ENCODE data around the gene WDFY3. TPM values are rescaled to one million over a fixed set of nuclear protein-coding genes. Genes with fewer than 3 reads are reported as not detected.

WDFY3 gene
- total RNA-seq, 1 experiment from 2014 or later: 39.9 TPM

GRCh38 chr4:84916227-84916626 is 50.3 kb downstream of the WDFY3 start:
- no TSS peak for BruUV-seq (replicated peaks)

More at GRCh38 chr4:84916227-84916626, 50.3 kb downstream of the WDFY3 start:
- DNase-seq (ENCODE audit: low read depth, low spot score) (no peak), ATAC-seq (no peak)
- ChIA-PET CTCF (no interaction called here), POLR2A (no interaction called here), RAD21 (ENCODE audit: low non-redundant PET in 1 of 2, low total read pairs in 2 of 2, uncharacterized antibody in 2 of 2, unreplicated experiment in 2 of 2) (no interaction called here)
- no peaks in the 10 kb centered on the region for H4K20me1 ChIP-seq (ENCODE audit: insufficient read depth)
- H3K9me2 ChIP-seq (ENCODE audit: insufficient read depth): no peaks in the 10 kb centered on the region
- no peaks in the 10 kb centered on the region for H3K9me3 ChIP-seq (ENCODE audit: control insufficient read depth in 1 of 2, insufficient read depth in 1 of 2, low read depth in 1 of 2, low read length in 2 of 2)
- no peak for TF ChIP-seq ZNF274 (IDR thresholded peaks at IDR 0.05; ENCODE audit: low read depth, low read length)
- TF ChIP-seq MAX (IDR thresholded peaks at IDR 0.05): no peak
- no peak for TF ChIP-seq SRF (IDR thresholded peaks at IDR 0.05; ENCODE audit: low read depth)
- no peak for TF ChIP-seq TCF7L2 (IDR thresholded peaks at IDR 0.05; ENCODE audit: borderline replicate concordance, extremely low read depth, insufficient read depth, insufficient read length)
- TF ChIP-seq ELF1 (IDR thresholded peaks at IDR 0.05; ENCODE audit: borderline replicate concordance, low read depth): no peak
- TF ChIP-seq EZH2phosphoT487 (IDR thresholded peaks at IDR 0.05; ENCODE audit: borderline replicate concordance): no peak
- no peak for TF ChIP-seq SIN3A (IDR thresholded peaks at IDR 0.05; ENCODE audit: low read depth)
- no peak for TF ChIP-seq JUND (IDR thresholded peaks at IDR 0.05)
- no peak for TF ChIP-seq YY1 (IDR thresholded peaks at IDR 0.05; ENCODE audit: extremely low read depth, insufficient replicate concordance, low read depth, low read length)
- no peak for TF ChIP-seq CBX3 (IDR thresholded peaks at IDR 0.05; ENCODE audit: low read depth)
- TF ChIP-seq RAD21 (IDR thresholded peaks at IDR 0.05; ENCODE audit: low read depth): no peak
- TF ChIP-seq EZH2 (IDR thresholded peaks at IDR 0.05): no peak
- TF ChIP-seq POLR2AphosphoS5 (IDR thresholded peaks at IDR 0.05; ENCODE audit: low read depth, low read length): no peak
- no peak for TF ChIP-seq CTCF (IDR thresholded peaks at IDR 0.05 in 2 of 3, conservative IDR thresholded peaks at IDR 0.05 in 1 of 3; ENCODE audit: borderline replicate concordance in 1 of 3, insufficient read depth in 1 of 3, low read depth in 2 of 3, low read length in 2 of 3)
- TF ChIP-seq CEBPB (IDR thresholded peaks at IDR 0.05; ENCODE audit: low read depth): no peak
- TF ChIP-seq ZBTB33 (IDR thresholded peaks at IDR 0.05; ENCODE audit: extremely low read depth, insufficient replicate concordance, low read length): no peak
- no peak for TF ChIP-seq POLR2A (IDR thresholded peaks at IDR 0.05; ENCODE audit: borderline replicate concordance, extremely low read depth, insufficient read depth, insufficient read length)
- TF ChIP-seq REST (IDR thresholded peaks at IDR 0.05; ENCODE audit: low read depth): no peak
- no peak for TF ChIP-seq ZFX (IDR thresholded peaks at IDR 0.05)
- no peaks in the 10 kb centered on the region for H3K36me3 ChIP-seq (ENCODE audit: control insufficient read depth in 1 of 2, insufficient read depth in 2 of 2, low read length in 2 of 2)
- H3K27ac ChIP-seq (ENCODE audit: low read depth, low read length): no peak overlapping the region
- intact Hi-C loops (cut with micrococcal nuclease): no loop called here
- no peak overlapping the region for H2AFZ ChIP-seq (ENCODE audit: low read depth, low read length, poor library complexity, severe bottlenecking)
- H3K9ac ChIP-seq (ENCODE audit: low read length): no peak overlapping the region
- peaks cover 3% of the 10 kb centered on the region; the same call in 1 of the 2 replicates for H3K79me2 ChIP-seq (ENCODE audit: insufficient read depth, low read length)
- H3K27me3 ChIP-seq (ENCODE audit: insufficient read depth, low read length): no peaks in the 10 kb centered on the region
- H3K4me1 ChIP-seq (ENCODE audit: control insufficient read depth in 1 of 2, insufficient read depth in 2 of 2, low read length in 2 of 2): no peaks in the 10 kb centered on the region
- H3K4me2 ChIP-seq (ENCODE audit: low read length): no peak overlapping the region
- H3K4me3 ChIP-seq (replicated peaks in 1 of 2; ENCODE audit: low read depth in 1 of 2, low read length in 2 of 2): no peak overlapping the region

All from HCT116 (cell line).